GM18499 (cell line): ENCODE data around the gene CDH20.

Experiments
- ATAC-seq: cut with Tn5 transposase; IDR thresholded peaks from one replicate; pipeline ENCODE4 v1.9.1; 2021; ENCODE audit warnings: moderate number of reproducible peaks; ENCODE audit not compliant: insufficient read depth, unreplicated experiment

Gene CDH20

DNA sequence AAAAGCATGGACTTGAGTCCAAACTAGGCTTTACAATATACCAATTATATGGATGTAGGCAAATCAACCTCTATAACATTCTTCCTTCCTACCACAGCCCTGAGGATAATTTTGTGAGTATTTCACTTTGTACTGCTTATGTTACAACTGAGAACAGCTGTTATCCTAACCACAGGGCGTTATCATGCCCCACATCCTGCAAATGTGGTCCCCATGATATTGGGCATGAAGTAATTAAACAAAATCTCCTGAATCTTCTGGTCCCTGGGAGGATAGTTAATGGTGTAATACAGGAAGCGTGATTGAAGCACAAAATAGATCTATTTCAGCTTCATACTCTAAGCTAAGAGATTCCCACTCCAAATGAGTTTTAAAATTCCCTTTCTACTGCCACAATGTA is 223.6 kb downstream of the CDH20 start:
- ATAC-seq, result no peak

DNA sequence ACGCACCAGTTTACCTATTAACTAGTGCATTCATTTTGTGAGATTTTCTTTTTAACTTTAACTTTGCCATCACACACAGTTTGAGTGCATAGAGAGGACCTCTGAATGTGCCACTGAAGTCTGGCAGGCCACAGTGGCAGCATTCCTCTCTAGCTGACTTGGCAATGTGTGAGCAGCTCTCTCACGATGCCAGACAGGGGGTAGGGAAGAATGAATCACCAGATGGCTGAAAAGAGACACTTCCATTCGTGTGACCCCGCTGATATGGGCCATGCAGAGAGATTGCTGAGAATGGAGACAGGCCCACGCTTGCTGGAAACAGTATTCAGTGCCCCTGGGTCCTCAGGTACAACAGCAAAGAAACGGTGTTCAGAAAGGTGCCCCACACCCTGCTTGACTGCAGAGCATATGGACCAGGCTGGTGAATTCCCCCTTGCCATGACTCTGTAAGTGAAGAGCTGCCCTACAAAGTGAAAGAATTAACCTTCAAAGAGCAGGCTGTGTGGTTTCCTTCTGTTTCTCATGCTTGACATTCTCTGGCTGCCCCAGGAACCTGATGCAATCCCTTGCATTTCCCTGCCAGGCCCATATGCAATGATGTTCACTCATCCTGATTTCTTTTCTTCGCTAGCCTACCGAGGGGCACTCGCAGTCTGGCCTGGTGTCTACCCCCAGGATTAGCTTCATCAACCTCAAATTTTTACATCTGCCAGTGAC is 236.1 kb downstream of the CDH20 start:
- no peak for ATAC-seq

DNA sequence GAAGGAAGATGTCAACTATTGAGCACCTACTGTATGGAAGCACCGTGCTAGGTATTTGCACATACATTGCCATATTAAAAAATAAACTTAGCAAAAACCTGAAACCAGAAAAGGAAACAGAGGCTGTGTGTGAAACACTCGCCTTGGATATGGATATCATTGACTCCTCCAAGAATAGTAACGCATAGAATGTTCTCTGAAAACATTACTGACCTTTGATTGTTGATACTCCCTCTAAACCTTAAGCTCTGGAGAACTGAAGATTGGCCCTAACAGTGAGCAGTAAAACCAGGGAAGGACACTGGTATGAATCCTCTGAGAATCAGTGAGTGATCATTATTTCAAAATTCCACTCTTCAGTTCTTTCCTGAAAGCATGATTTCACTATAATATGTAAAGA is 236.8 kb downstream of the CDH20 start:
- no peak for ATAC-seq

DNA sequence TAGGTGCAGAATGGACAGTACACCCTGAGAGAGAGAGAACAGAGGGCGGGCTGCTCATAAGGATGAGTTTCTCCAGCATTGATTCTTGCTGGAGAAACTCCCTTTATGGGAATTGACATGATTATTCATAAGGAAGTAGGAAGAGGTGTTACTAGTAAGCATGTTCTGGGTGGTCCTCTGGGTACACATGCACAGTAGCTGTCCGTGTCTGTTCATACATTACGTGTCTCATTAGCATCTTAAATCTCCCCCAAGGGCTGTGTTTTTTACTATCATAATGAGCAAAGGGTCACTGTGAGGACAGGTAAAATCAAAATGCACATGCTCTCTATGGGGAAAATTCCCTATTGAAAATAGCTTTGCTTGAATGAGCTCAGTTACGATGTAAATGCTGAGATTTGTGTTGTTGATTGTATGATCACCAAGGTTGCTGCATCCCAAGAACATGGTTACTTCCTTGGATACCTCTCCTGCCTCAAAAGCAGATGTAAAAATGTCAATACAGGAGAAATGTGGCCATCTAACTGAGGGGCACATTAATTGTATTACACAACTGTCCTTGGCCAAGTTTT is 238.9 kb downstream of the CDH20 start:
- no peak for ATAC-seq

DNA sequence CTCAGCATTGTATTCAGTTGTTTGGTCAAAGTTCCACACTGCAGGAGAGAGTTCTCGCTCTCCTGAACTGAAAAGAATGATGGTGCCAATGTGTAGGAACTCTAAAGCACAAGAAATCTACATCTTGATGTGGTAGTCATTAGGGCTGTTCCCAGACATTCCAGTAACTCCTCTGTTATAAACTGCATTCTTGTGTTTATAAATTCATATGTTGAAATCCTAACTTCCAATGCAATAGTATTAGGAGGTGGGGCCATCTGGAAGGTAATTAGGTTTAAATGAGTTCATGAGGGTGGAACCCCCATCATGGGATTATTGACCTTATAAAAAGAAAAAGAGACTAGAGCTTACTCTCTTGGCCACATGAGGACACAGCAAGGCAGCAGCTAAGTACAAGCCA is 239.6 kb downstream of the CDH20 start:
- ATAC-seq, result no peak

DNA sequence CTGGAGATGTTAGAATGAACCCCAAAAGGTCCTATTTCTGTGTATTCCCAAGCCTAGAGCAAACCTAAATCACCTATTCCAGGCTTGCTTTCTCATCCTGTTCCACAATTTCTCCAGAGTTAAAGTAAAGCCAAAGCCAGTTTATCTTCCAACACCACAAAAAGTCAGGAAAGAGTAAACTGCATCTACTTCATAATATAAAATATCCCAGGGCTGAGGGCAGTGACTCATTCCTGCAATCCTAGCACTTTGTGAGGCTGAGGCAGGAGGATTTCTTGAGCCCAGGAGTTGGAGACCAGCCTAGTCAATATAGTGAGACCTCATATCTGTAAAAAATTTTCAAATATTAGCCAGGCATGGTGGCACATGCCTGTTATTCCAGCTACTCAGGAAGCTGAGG is 241.4 kb downstream of the CDH20 start:
- no peak for ATAC-seq

DNA sequence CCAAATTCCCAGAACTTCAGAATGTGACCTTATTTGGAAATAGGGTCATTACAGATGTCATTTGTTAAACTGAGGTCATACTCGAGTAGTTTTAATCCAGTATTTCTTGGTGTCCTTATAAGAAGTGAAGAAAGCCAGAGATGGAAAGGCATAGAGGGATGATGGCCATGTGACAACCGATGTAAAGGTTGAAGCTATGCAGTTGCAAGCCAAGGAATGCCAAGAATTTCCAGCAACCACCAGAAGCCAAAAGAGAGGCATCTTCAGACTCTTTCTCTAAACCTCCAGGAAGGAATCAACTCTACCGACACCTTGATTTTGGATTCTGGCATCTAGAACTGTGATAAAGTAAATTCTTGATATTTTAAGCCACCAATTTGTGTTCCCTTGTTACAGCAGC is 242.2 kb downstream of the CDH20 start:
- ATAC-seq, result no peak

DNA sequence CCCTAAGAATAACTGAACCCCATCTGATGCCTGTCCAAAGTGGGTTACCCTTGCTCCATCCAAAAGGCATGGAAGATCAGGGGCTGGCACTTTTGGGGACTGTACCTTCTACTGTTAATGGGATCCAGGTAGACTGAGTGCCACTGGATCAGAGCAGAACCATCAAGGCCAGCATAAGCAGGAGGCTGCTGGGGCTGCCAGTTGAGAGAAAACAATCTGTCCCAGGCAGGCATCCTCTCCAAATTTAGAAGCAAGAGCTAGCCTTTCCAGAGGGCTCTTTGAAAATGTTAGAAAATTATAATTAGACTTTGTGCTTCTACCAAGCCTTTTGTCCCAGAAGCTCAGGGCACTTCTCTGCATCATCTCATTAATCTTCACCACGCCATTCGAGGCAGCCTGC is 245.6 kb downstream of the CDH20 start:
- ATAC-seq, result no peak

DNA sequence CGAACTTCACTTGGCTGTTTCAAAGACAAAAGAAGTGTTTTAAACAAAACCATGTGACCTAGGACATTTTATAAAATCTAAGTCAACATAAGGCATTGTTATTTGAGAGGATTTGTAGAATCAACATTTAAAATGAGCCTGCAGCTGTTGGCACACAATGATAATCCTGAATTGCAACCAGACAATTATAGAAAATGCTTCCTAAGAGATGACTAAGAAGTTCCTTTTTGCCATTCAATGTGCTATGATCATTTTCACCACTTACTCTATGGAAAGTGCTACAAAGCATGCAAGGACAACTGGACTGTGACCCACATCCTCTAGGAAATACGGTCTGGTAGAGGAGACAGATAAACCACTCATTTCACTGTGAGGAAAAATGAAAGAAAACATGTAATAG is 246.4 kb downstream of the CDH20 start:
- ATAC-seq, result no peak

DNA sequence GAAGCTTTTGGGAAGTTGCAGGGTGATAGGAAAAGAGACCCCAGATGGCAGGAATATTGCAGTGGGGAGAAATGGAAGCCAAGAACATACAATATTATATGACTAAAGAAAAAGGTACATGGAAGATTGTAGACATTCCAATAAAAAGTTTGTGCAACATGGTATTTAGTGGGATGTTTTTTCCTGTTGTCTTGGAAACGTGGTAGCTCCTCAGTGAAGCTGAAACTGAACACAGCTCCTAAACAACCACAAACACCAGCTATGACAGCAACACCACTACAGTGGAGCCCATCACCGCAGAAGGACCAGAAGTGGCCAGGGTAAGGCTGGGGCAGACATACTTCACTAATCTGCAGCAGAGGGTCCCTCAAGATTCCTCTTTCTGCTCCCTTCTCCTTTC is 246.8 kb downstream of the CDH20 start:
- no peak for ATAC-seq

DNA sequence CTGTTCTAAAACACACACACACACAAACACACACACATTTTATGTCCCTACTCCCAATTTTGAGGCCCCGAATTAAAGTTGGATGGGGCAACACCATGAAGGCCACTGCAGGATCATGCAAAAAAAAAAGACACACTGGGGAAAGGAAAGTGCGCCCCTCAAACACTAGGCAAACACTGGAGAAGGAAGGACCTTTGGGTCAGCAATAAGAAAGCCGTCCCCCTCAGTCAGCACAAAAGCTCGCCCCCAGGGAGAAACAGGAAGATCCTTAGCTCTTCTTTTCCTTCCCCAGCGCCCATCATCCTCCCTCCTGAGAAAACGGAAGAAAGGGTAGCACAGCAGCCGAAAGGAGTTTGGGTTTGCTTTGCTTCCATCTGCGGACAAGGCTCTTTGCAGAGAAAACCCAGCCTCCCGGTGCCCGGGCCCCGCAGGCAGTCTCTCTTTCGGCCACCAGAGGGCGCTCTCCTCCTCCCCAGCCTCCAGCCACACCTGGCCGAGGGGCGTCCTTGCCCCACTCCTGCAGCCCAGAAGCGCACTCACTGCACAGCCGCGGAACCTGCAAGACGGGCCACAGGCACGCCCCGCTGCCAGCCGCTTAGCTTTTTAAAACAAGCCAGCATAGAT is 248.5 kb downstream of the CDH20 start:
- no peak for ATAC-seq

DNA sequence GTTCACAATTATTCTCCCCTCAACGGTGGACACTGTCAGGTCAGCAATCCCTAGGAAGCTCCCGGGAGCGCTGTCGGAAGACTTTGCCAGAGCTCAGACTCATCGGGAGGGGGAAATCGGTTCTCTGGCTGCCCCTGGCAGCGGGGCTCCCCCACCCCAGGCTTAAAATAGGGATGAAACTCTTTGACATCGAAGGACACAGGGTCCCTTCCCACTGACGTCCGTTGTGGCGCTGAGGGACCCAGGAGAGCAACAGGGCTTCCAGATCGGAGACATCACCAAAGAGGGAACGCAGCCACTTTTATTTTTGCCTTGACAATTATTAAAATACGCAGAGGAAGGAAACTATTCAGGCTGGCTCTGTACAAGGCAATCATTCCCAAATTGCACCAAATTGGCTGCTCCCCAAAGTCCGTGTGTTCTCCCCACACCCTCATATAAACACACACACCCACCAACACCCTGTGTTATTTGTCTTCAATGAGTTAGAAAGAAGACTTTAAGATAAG is 249.0 kb downstream of the CDH20 start:
- no peak for ATAC-seq

DNA sequence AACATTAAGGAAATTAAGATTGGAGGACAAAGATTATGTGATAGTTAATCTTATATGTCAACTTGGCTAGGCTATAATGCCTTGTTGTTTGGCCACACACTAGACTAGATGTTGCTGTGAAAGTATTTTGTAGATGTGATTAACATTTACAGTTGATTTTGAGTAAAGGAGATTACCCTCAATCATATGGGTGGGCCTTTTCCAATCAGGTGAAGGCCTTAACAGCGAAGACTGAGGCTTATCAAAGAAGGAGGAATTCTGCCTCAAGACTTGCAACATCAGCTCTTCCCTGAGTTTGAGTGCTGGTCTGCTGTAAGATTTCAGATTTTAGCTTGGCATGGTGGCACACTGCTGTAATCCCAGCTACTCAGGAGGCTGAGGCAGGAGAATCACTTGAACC is 250.3 kb downstream of the CDH20 start:
- no peak for ATAC-seq

DNA sequence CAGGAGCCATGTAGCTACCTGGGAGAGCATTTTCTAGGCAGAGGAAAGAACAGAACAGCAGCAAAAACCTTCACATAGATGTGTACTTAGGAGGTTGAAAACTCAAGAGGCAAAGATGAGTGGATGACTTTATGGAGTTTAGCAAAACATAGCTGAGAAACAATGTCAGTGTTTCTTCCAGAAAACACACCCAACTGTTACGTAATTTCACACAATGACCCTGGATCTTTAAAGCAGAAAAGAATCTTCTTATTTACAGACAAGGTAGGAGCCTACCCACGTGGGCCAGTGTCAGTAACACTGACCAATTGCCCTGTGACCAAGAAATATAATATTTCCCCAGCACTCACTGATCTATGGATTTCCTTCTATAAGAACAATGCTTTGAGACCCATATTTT is 254.6 kb downstream of the CDH20 start:
- no peak for ATAC-seq

DNA sequence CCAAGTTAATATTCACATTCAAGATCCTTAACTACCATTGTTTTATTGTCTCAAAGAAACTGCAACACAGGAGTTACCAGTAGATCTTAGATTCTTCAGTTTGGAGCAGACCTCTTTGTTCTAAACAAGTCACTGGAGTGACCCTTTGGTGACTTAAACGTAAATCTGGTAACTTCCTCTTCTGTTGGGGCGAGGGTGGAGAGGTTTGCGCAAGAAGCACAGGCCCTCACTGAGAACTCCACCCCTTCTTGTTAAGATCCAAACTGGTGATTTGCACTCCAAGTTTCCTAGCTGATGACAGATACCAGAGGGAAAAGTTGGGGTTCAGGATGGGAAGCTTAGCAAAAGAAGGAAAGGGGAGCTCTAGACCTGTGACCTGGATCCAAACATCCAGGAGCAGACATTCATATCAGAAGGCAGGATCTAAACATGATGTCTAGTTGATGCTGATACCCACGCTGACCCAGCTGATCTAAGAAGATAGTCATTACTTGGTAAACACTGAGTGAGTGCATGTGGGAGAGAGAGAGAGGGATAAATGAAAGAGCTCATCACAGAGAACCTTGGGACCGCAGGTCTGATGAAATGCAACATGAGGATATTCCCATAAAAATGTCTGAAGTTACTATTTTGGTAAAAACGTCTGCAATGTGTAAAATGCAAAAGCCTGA is 256.0 kb downstream of the CDH20 start:
- ATAC-seq, result no peak

DNA sequence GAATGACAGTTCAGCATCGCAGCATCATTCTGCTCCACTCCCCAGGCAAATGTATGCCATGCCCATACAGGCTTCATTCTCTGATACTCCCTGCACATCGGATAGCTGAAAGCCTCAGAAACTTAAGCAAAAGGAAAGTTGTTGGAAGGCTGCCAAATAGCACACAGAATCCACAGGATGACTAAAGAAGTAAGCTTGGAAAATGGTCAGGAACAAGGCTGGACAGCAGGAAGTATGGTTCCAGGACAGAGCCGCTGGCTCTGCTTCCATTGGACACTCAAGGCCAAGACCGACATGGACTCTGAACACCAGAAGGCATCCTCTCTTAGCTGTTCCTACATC is 256.5 kb downstream of the CDH20 start:
- ATAC-seq, result no peak

DNA sequence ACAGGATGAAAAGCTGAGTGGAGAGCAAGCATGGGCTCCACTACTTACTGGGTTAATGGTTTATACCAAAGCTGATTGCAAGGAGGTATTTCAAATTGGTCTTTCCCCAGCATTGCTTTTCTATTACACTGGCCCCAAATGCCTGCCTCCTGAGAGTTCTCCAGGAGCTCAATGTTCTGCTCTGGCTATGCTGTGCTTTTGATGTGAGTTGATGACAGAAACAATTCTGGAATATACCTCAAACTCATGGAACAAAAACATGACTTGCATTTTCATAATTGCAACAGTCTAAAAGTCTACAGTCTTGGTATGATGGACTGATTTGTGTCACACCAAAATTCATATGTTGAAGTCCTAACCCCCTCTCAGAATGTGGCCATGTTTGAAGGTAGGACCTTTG is 258.0 kb downstream of the CDH20 start:
- no peak for ATAC-seq

DNA sequence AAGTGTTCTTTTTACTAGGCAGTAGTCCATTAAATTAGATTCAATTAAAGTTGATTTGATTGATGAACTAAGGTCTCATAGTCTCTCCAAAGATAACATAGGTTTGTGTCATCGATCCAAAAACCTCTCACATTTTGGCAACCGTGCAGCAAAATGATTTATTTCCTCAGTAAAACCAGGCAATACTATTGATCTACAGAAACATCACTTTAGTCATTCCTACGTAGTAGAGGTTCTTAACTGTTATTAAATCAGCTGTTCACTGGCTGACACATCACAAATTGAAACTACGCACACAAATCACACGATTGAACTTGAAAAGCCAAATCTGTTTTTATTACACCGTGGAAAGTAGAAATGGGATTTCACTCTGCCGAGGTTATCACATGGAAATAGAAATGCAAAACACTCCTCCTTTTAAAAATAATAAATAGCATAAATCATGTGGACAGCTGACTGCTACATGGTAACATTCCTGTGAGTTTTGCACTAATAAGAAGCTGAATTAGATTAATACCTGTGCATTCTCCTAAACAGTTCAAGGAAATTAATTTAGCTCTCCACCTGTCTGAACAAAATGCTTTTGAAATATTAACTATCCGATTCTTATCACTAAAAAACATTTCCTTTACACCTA is 262.5 kb downstream of the CDH20 start:
- no peak for ATAC-seq

DNA sequence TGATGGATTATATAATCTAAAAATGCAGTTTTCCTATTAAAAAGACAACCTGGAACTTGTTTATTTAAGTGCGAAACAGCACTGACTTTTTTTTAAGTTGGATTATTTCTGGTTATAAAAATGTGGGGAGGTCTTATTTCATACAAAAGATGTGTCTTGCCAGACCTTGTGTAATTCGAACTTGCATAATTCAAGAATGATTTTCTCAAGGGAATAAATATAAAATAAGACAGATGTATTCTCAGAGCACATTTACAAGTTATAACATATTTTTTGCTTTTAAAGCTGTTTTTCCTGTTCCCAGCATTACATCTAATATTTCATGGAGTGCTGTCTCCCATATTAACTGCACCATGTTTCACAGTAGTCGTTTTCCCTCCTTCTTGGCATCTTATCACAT is 263.1 kb downstream of the CDH20 start:
- no peak for ATAC-seq

DNA sequence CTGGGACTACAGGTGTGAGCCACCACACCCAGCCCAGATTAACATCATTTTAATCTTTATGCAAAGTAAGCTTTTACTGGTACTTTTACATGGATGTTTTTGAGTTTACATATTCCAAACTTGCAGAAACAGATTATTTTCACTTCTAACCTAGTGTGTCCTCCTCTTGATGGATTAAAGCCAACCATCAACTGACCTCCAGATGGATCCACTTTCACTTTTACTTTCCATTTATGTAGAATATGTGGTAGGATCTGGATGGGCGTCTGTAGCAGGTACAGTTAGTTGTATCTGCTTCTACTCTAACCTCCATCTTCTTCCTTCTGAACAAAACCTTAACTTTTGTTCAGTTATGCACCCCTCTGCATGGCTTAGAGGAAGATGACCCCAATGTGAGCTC is 264.1 kb downstream of the CDH20 start:
- no peak for ATAC-seq

DNA sequence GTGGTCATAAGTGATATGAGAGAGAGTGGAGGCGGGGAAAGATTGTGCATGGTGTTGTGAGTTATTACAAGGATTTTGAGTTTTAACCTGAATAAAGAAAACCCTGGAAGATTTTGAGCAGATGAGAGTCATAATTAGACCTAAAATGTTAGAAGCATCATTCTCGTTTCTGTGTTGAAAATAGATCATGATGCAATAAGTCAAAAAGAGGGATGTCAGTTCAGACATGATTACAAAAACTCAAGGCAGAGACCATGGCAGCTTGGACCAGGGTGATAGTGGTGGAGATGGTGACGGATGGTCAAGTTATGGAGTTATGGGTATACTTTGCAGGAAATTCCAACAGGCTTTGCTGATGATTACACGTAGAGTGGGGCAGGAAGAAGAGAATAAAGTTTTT is 267.2 kb downstream of the CDH20 start:
- ATAC-seq, result no peak
